ENCODE measurements around the gene SLCO3A1. TPM values are rescaled to one million over a fixed set of nuclear protein-coding genes. Genes with fewer than 3 reads are reported as not detected.

SLCO3A1 gene
- total and polyA plus RNA-seq, 2 of the 8 experiments (the other 6 are each of a cell fraction or from before 2014, with no cell fraction given): 15.1 to 20.4 TPM

- peak in 1 of 2 experiments; percentile 86 for DNase-seq (ENCODE audit: low read depth in 1 of 2, low spot score in 2 of 2)
- H3K79me2 ChIP-seq (ENCODE audit: control insufficient read depth in 1 of 2, insufficient read depth in 2 of 2, low read length in 2 of 2): peaks cover 0 to 8% of the 10 kb centered on the region in 2 experiments; a peak in 2 of 4 replicates
- H2BK15ac ChIP-seq (ENCODE audit: low read length): no peak overlapping the region
- H3K4ac ChIP-seq (replicated peaks; ENCODE audit: insufficient read length, low read depth, low read length): no peak overlapping the region
- no peak overlapping the region for H2BK12ac ChIP-seq (ENCODE audit: low read depth, low read length)
- peak overlapping the region; percentile 80 for H3K18ac ChIP-seq (ENCODE audit: extremely low read depth, low read length)
- H2BK120ac ChIP-seq (replicated peaks; ENCODE audit: low read depth, low read length): no peak overlapping the region
- POLR2A ChIA-PET (ENCODE audit: partially characterized antibody): interaction anchor here (1.5 kb wide), 1 partner anchor 147 kb away, joined by 3 read pairs; no protein-coding TSS in a partner anchor
- 4% methylated on average over 38 of the region's 70 CpGs; no CpG with 5 or more reads in 1 of the 2 experiments for WGBS, 2 experiments (ENCODE audit: extremely low coverage in 1 of 2, insufficient coverage in 1 of 2, insufficient read length in 1 of 2, insufficient replicate concordance in 2 of 2, low coverage in 1 of 2, low lambda C conversion rate in 2 of 2, missing lambda C conversion rate in 1 of 2)
- peaks cover 7% of the 10 kb centered on the region; the same call in 1 of the 2 replicates for H3K23me2 ChIP-seq (ENCODE audit: low read depth, low read length)
- FAIRE-seq: no peak
- H3K9me3 ChIP-seq (ENCODE audit: insufficient read depth in 2 of 2, low read depth in 1 of 2, low read length in 1 of 2): no peaks in the 10 kb centered on the region
- no peaks in the 10 kb centered on the region for H3K36me3 ChIP-seq (ENCODE audit: control insufficient read depth in 2 of 4, insufficient read depth in 4 of 4, low read length in 3 of 4)
- peaks cover 0 to 11% (median 10%) of the 10 kb centered on the region in 4 experiments; a peak in 5 of 7 replicates for H3K27me3 ChIP-seq (replicated peaks in 1 of 4; ENCODE audit: control insufficient read depth in 3 of 4, extremely low read depth in 1 of 4, insufficient read depth in 3 of 4, low read length in 3 of 4)
- H3K4me3 ChIP-seq (ENCODE audit: extremely low read depth in 1 of 4, insufficient read depth in 2 of 4, low read depth in 3 of 4, low read length in 4 of 4): peak overlapping the region; percentile 66 to 86 (median 74)
- H4K91ac ChIP-seq (replicated peaks; ENCODE audit: insufficient read length, low read length): no peak overlapping the region
- peaks cover 7 to 15% (median 11%) of the 10 kb centered on the region in 4 experiments; a peak in 6 of 7 replicates for H3K4me1 ChIP-seq (replicated peaks in 1 of 4; ENCODE audit: control insufficient read depth in 3 of 4, insufficient read depth in 4 of 4, low read length in 3 of 4)
- peak overlapping the region; percentile 64 to 86 for H3K4me2 ChIP-seq (ENCODE audit: insufficient read depth in 1 of 2, low read depth in 2 of 2, low read length in 2 of 2)
- no peak overlapping the region; the same call in 1 of the 2 replicates for H2BK5ac ChIP-seq (ENCODE audit: low read depth, low read length)
- H4K8ac ChIP-seq (ENCODE audit: extremely low read depth, insufficient read depth, low read length): peak overlapping the region; percentile 39; the same call in 1 of the 2 replicates
- CTCF ChIA-PET (ENCODE audit: partially characterized antibody): interaction anchor here (0.6 to 10.9 kb wide), 30 partner anchors 9 to 921 kb away, joined by 3 to 118 read pairs (median 4); partner anchors contain the start of gene HDDC3
- no peak overlapping the region for H2AK5ac ChIP-seq (ENCODE audit: low read depth, low read length)
- no peak overlapping the region for H3K23ac ChIP-seq (ENCODE audit: insufficient read length)
- H3K9ac ChIP-seq (replicated peaks in 1 of 4; ENCODE audit: extremely low read depth in 1 of 4, low read depth in 3 of 4, low read length in 3 of 4): peak overlapping the region in 2 of 4 experiments; percentile 6 to 81; a peak in 3 of 7 replicates
- H3K79me1 ChIP-seq (ENCODE audit: low read depth, low read length): peaks cover 3% of the 10 kb centered on the region; the same call in 1 of the 2 replicates
- no peak overlapping the region for H3K27ac ChIP-seq (ENCODE audit: low read depth, low read length)
- no peak overlapping the region for H2BK20ac ChIP-seq (ENCODE audit: low read length)
- H2AFZ ChIP-seq (ENCODE audit: low read length): 0 out of 2 replicates have a peak overlapping the region, but pooled peaks have one; percentile 43
- no peak overlapping the region for H3K56ac ChIP-seq (replicated peaks; ENCODE audit: insufficient read length, low read depth, low read length)
- H4K5ac ChIP-seq (ENCODE audit: insufficient read length, low read depth, low read length): no peak overlapping the region
- H4K20me1 ChIP-seq (replicated peaks in 1 of 2; ENCODE audit: control insufficient read depth in 1 of 2, insufficient read depth in 2 of 2, low read length in 2 of 2): peaks cover 0 to 3% of the 10 kb centered on the region in 2 experiments
- H3K14ac ChIP-seq (ENCODE audit: insufficient read length): no peak overlapping the region
- TF ChIP-seq ASH2L (IDR thresholded peaks at IDR 0.05; ENCODE audit: low read length): peak; percentile 57
- peak; percentile 53 for TF ChIP-seq PHF8 (conservative IDR thresholded peaks at IDR 0.05; ENCODE audit: low read depth, low read length)
- TF ChIP-seq KDM1A (IDR thresholded peaks at IDR 0.05; ENCODE audit: borderline replicate concordance, low read length): peak; percentile 35
- peak; percentile 43; the same call in 1 of the 2 replicates for TF ChIP-seq RBBP5 (IDR thresholded peaks at IDR 0.05; ENCODE audit: borderline replicate concordance, low read depth, low read length)
- peak; percentile 33; the same call in 1 of the 2 replicates for TF ChIP-seq E2F6 (IDR thresholded peaks at IDR 0.05)
- peak; percentile 48; the same call in 1 of the 2 replicates for TF ChIP-seq TAF1 (IDR thresholded peaks at IDR 0.05; ENCODE audit: low read depth, low read length)
- TF ChIP-seq TBP (IDR thresholded peaks at IDR 0.05; ENCODE audit: low read depth, low read length): no peak
- no peak for TF ChIP-seq SIX5 (IDR thresholded peaks at IDR 0.05; ENCODE audit: low read depth, low read length)
- TF ChIP-seq RAD21 (IDR thresholded peaks at IDR 0.05 in 1 of 2, conservative IDR thresholded peaks at IDR 0.05 in 1 of 2; ENCODE audit: low read depth in 2 of 2, low read length in 2 of 2): peak; percentile 50 to 56
- no peak for TF ChIP-seq MAFK (IDR thresholded peaks at IDR 0.05; ENCODE audit: low read depth, low read length)
These were observed 582 bp upstream of the SLCO3A1 start for GRCh38 chr15:91852741-91853510.
